ENCODE measurements around the gene GPR132.

- TF ChIP-seq POLR2AphosphoS5 (IDR thresholded peaks at IDR 0.05; ENCODE audit: low read depth, low read length) (no peak), POLR2A (IDR thresholded peaks at IDR 0.05; ENCODE audit: low read depth, low read length) (no peak), TAF1 (IDR thresholded peaks at IDR 0.05; ENCODE audit: low read depth, low read length) (no peak)
Observed at GRCh38 chr14:105022276-105022670, 43.0 kb downstream of the GPR132 start.

All from GM12891 (cell line).